ENCODE data around the gene CCNG1.
"Not testable (repeated sequence)": the region's sequence is repeated elsewhere in the genome, so short reads cannot be mapped to it uniquely, and the experiment has no call there.

CCNG1 gene, protein sequence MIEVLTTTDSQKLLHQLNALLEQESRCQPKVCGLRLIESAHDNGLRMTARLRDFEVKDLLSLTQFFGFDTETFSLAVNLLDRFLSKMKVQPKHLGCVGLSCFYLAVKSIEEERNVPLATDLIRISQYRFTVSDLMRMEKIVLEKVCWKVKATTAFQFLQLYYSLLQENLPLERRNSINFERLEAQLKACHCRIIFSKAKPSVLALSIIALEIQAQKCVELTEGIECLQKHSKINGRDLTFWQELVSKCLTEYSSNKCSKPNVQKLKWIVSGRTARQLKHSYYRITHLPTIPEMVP

DNA sequence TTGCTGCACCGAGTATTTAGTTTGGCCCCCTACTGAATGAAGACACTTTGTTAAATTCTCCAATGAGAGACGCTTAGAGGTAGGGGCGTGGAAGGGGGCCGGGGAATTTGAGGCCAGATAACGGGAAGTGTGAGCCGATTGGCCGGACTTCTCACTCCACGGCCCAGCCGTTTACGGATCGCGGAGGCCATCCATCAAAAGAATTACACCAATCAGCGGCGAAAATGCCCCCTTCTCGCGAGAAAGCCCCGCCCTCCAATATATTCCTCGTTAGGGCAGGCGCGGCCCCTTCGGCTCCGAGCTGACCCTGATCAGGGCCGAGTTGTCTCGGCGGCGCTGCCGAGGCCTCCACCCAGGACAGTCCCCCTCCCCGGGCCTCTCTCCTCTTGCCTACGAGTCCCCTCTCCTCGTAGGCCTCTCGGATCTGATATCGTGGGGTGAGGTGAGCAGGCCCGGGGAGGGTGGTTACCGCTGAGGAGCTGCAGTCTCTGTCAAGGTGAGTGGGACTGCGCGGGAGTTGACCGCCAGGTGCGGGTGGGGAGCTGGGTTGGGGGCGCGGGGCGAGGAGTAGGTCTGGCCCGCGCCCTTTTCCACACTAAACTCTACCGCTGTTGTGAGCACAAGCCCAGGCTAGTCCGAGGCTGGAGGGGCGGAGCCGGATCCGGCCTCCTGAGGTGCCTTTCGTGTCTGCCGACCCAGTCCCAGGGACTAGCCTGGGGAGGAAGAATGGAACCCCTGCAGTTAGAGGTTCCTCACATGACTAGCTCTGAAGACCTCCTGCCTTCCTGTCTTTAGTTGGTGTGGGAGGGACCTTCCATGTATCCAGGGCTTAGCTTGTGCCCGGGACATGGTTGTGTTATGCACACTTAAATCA is at the start of gene CCNG1:
TSS of gene CCNG1 (plus strand) at position 287 of the 874 bp plus-strand sequence. CDS start 1,662 bp downstream, outside the sequence.
- H3K9ac ChIP-seq (ENCODE audit: low read length) = peak within 1 kb of the TSS; percentile 98
- H3K36me3 ChIP-seq (ENCODE audit: control insufficient read depth, insufficient read depth, low read length, severe bottlenecking) = peaks cover 35% of the 10 kb centered on the region
- H3K4me3 ChIP-seq (ENCODE audit: low read length) = peak within 1 kb of the TSS; percentile 86
- no peaks in the 10 kb centered on the region for H3K27me3 ChIP-seq (replicated peaks; ENCODE audit: control insufficient read depth, insufficient read depth, low read length)
- H3K4me1 ChIP-seq (ENCODE audit: control insufficient read depth, insufficient read depth, low read length) = peaks cover 38% of the 10 kb centered on the region
- H3K9me3 ChIP-seq (ENCODE audit: control insufficient read depth, low read length) = no peaks in the 10 kb centered on the region
- peak; percentile 99 for DNase-seq (ENCODE audit: low read depth)

DNA sequence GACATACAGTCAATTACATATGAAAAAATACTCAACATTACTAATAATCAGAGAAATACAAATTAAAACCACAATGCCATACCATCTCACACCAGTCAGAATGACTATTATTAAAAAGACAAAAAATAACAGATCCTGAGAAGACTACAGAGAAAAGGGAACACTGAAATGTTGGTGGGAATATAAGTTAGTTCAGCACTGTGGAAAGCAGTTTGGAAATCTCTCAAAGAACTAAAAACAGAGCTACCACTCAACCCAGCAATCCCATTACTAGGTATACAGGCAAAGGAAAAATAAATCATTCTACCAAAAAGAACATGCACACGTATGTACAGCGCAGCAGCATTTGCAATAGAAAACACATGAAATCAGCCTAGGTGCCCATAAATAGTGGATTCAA is 41.6 kb upstream of the CCNG1 start:
- Histone ChIP-seq H3K4me3 (ENCODE audit: low read length) (no peak overlapping the region), H3K9me3 (ENCODE audit: control insufficient read depth, low read length) (no peaks in the 10 kb centered on the region), H3K4me1 (ENCODE audit: control insufficient read depth, insufficient read depth, low read length) (no peaks in the 10 kb centered on the region), H3K27me3 (replicated peaks; ENCODE audit: control insufficient read depth, insufficient read depth, low read length) (peaks cover 3% of the 10 kb centered on the region), H3K9ac (ENCODE audit: low read length) (no peak overlapping the region), H3K36me3 (ENCODE audit: control insufficient read depth, insufficient read depth, low read length, severe bottlenecking) (no peaks in the 10 kb centered on the region)
- no peak for DNase-seq (ENCODE audit: low read depth)

DNA sequence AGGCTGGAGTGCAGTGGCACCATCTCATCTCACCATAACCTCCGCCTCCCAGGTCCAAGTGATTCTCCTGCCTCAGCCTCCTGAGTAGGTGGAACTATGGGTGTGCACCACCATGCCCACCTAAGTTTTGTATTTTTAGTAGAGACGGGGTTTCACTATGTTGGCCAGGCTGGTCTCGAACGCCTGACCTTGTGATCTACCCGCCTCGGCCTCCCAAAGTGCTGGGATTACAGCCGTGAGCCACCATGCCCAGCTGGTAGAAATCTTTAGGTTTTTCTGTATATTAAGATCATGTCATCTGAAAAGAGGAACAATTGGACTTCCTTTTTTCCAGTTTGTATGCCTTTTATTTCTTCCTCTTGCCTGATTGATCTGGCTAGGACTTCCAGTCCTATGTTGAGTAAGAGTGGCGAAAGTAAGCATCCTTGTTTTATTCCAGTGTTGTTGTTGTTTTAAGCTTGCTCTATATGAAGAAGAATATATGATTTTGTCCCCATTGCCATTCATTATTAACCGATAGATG is 40.5 kb upstream of the CCNG1 start:
- H3K4me3 ChIP-seq (ENCODE audit: low read length); H3K9me3 ChIP-seq (ENCODE audit: control insufficient read depth, low read length); H3K4me1 ChIP-seq (ENCODE audit: control insufficient read depth, insufficient read depth, low read length); H3K36me3 ChIP-seq (ENCODE audit: control insufficient read depth, insufficient read depth, low read length, severe bottlenecking); DNase-seq (ENCODE audit: low read depth); H3K27me3 ChIP-seq (replicated peaks; ENCODE audit: control insufficient read depth, insufficient read depth, low read length); H3K9ac ChIP-seq (ENCODE audit: low read length): not testable (repeated sequence)

DNA sequence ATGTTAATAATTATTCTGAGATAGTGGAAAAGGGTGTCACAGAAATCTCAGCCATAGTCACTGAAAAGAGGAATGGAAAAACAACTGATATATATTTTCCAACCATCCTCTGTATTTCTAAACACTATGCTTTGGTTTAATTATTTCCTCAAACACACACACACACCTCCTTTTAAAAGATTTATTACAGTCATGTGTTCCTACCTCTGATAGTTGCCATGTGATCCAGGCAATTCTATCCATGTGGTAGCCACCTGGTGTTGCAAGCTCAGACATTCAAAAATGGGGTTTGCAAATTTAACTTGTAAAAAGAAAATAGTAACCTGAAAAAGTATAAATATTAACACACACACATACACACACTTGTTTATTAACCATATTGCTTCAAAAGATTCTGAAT is 40.0 kb upstream of the CCNG1 start:
- Histone ChIP-seq H3K4me3 (ENCODE audit: low read length) (no peak overlapping the region), H3K36me3 (ENCODE audit: control insufficient read depth, insufficient read depth, low read length, severe bottlenecking) (no peaks in the 10 kb centered on the region), H3K9ac (ENCODE audit: low read length) (no peak overlapping the region), H3K27me3 (replicated peaks; ENCODE audit: control insufficient read depth, insufficient read depth, low read length) (peaks cover 3% of the 10 kb centered on the region), H3K9me3 (ENCODE audit: control insufficient read depth, low read length) (no peaks in the 10 kb centered on the region), H3K4me1 (ENCODE audit: control insufficient read depth, insufficient read depth, low read length) (no peaks in the 10 kb centered on the region)
- DNase-seq (ENCODE audit: low read depth) = no peak

DNA sequence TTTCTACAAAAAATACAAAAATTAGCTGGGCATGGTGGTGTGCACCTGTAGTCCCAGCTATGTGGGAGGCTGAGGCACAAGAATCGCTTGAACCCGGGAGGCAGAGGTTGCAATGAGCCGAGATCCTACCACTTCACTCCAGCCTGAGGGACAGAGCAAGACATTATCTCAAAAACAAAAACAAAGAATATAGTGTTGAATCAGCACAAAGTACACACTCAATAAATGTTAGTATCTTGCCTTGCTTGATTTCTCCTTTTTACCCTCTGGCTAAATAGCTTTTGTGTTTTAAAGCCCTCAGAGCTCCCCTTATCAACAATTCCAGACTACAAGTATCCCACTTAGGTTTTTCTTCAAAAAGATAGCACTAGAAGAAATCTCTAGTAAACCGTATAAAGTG is 37.5 kb upstream of the CCNG1 start:
- H3K4me1 ChIP-seq (ENCODE audit: control insufficient read depth, insufficient read depth, low read length) = no peaks in the 10 kb centered on the region
- H3K36me3 ChIP-seq (ENCODE audit: control insufficient read depth, insufficient read depth, low read length, severe bottlenecking) = no peaks in the 10 kb centered on the region
- no peak overlapping the region for H3K4me3 ChIP-seq (ENCODE audit: low read length)
- no peak for DNase-seq (ENCODE audit: low read depth)
- H3K9me3 ChIP-seq (ENCODE audit: control insufficient read depth, low read length) = no peaks in the 10 kb centered on the region
- peaks cover 3% of the 10 kb centered on the region for H3K27me3 ChIP-seq (replicated peaks; ENCODE audit: control insufficient read depth, insufficient read depth, low read length)
- no peak overlapping the region for H3K9ac ChIP-seq (ENCODE audit: low read length)

DNA sequence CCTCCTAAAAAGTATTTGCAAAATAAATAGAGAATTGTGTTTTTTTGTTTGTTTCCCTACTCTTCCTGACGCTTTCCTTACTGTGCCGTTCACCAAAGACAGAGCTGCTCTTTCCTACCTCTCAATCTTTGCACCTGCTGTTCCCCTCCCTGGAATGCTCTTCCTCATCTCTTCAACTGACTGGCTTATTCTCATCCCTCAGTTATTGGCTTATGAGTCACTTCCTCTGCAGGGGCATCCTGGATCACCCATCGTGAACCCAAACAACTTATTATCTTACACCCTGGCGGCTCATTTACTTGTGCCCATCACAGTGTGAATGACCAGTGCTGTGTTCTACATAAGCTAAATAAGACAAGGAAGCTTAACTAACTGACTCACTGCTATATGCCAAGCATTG is 36.1 kb upstream of the CCNG1 start:
- Histone ChIP-seq H3K4me3 (ENCODE audit: low read length) (no peak overlapping the region), H3K36me3 (ENCODE audit: control insufficient read depth, insufficient read depth, low read length, severe bottlenecking) (no peaks in the 10 kb centered on the region), H3K9ac (ENCODE audit: low read length) (no peak overlapping the region), H3K27me3 (replicated peaks; ENCODE audit: control insufficient read depth, insufficient read depth, low read length) (peaks cover 3% of the 10 kb centered on the region), H3K4me1 (ENCODE audit: control insufficient read depth, insufficient read depth, low read length) (no peaks in the 10 kb centered on the region), H3K9me3 (ENCODE audit: control insufficient read depth, low read length) (no peaks in the 10 kb centered on the region)
- DNase-seq (ENCODE audit: low read depth) = no peak

DNA sequence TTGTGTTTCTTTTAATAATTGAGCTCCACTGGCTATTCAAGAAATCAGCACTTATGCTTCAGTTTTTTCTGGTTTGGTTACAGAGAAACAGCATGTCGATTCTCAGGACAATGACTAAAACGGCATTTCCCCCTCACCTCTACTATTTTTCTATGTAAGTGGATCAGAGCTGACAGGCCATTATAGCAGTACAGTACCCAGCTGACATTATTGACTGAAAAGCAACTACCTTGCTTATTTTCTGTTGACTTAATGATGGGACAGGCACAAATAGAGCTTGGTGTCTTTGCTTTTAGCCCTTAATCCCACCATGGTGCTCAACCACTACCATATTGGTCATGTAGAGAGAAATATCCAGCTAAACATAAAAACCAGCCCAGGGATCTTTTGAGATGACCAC is 35.4 kb upstream of the CCNG1 start:
- Histone ChIP-seq H3K36me3 (ENCODE audit: control insufficient read depth, insufficient read depth, low read length, severe bottlenecking) (no peaks in the 10 kb centered on the region), H3K4me1 (ENCODE audit: control insufficient read depth, insufficient read depth, low read length) (peaks cover 2% of the 10 kb centered on the region), H3K27me3 (replicated peaks; ENCODE audit: control insufficient read depth, insufficient read depth, low read length) (peaks cover 3% of the 10 kb centered on the region), H3K9me3 (ENCODE audit: control insufficient read depth, low read length) (no peaks in the 10 kb centered on the region), H3K9ac (ENCODE audit: low read length) (no peak overlapping the region), H3K4me3 (ENCODE audit: low read length) (no peak overlapping the region)
- DNase-seq (ENCODE audit: low read depth) = no peak

DNA sequence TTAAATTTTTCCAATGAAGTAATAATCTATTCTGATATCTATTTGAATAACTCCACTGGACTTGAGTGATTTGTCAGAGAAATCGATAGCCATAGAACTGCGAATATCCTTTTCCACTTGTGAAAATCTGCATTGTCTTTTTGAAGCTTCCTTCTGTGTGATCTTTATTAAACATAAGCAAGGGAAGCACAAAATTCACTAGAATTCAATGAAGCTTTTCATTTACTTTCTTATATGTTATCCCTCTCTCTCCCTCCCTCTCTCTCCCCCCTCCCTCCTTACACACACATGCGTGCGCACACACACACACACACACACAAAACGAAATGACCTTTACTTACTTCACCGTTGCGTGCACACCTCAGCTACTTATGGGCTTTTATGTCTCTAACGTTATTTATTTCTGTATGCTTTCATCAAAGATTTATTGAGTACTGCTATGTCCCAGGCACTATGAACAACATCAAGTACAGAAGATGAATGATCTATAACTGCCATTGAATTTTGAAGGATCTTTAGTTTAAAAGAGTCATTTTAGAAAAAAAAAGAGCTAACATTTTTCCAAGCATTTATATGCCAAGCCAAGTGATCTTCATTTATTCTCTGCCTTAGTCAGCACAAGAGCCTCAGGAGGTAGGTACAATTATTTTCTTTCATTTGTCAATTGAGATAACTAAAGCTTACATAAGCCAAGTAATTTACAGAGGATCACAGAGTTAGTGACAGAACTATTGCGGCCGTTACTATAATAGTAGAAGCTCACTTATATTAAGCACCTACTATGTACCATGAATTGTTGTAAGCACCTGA is 32.8 kb upstream of the CCNG1 start:
- no peaks in the 10 kb centered on the region for H3K9me3 ChIP-seq (ENCODE audit: control insufficient read depth, low read length)
- H3K4me1 ChIP-seq (ENCODE audit: control insufficient read depth, insufficient read depth, low read length) = peaks cover 15% of the 10 kb centered on the region
- H3K4me3 ChIP-seq (ENCODE audit: low read length) = no peak overlapping the region
- no peaks in the 10 kb centered on the region for H3K36me3 ChIP-seq (ENCODE audit: control insufficient read depth, insufficient read depth, low read length, severe bottlenecking)
- no peaks in the 10 kb centered on the region for H3K27me3 ChIP-seq (replicated peaks; ENCODE audit: control insufficient read depth, insufficient read depth, low read length)
- no peak for DNase-seq (ENCODE audit: low read depth)
- no peak overlapping the region for H3K9ac ChIP-seq (ENCODE audit: low read length)

DNA sequence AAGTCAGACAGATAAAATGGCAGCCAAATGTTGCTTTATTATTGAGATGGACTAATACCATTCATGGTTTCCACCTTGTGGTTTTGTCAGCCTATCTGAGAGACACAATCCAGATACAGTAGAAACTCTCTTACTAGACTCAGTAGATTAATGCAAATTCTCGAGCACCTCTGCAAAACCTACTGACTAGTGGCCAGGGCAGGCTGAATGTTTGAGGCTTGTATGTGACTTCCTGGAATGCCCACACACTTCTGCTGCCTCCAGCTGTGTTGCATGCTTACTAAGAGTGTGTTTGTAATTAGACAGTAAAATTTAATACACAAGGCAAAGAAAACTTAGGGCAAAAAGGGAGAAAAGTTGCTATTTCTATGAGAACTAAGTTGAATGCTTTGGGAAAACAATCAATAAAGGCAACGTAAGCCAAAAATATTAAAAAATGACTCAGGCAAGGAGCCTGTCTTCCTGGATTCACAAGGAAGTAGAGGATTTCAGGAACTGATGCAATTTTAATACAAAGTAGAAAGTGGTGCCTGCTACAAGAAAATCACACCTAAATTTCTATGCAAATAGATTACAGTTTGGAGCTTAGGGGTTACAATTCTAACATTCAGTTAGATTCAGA is 30.2 kb upstream of the CCNG1 start:
- Histone ChIP-seq H3K4me1 (ENCODE audit: control insufficient read depth, insufficient read depth, low read length) (peaks cover 15% of the 10 kb centered on the region), H3K36me3 (ENCODE audit: control insufficient read depth, insufficient read depth, low read length, severe bottlenecking) (no peaks in the 10 kb centered on the region), H3K9me3 (ENCODE audit: control insufficient read depth, low read length) (no peaks in the 10 kb centered on the region), H3K9ac (ENCODE audit: low read length) (no peak overlapping the region), H3K27me3 (replicated peaks; ENCODE audit: control insufficient read depth, insufficient read depth, low read length) (peaks cover 2% of the 10 kb centered on the region), H3K4me3 (ENCODE audit: low read length) (no peak overlapping the region)
- peak; percentile 29 for DNase-seq (ENCODE audit: low read depth)

DNA sequence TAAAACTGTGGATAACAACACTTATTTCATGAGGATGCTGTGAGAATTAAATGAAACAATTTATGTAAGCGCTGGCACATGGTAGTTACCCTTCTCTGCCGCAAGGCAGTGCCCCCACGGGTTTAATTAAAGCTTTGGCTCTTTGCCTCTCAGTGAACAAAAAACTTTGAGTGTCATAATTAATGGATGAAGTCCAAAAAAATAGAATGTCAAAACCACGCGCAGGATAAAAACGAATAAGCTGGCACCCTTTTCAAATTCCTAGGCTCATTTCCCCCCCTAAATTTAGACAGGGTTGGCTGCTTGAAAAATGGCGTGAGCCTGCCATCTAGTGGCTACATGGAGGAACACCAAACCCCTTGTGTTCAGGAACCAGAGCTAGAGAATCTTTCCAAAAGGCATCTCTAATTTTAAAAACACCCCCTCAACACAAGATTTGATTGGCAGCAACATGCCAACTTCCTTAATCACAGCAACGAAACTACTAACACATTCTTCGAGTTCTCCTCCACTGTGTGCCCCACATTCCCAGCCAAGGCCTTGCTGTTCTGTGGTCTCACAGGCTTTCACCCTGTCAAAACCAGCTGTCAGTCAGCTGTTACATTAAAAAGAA is 29.0 kb upstream of the CCNG1 start:
- peaks cover 15% of the 10 kb centered on the region for H3K4me1 ChIP-seq (ENCODE audit: control insufficient read depth, insufficient read depth, low read length)
- DNase-seq (ENCODE audit: low read depth) = peak; percentile 85
- H3K9ac ChIP-seq (ENCODE audit: low read length) = peak overlapping the region; percentile 37
- peaks cover 13% of the 10 kb centered on the region for H3K27me3 ChIP-seq (replicated peaks; ENCODE audit: control insufficient read depth, insufficient read depth, low read length)
- H3K36me3 ChIP-seq (ENCODE audit: control insufficient read depth, insufficient read depth, low read length, severe bottlenecking) = no peaks in the 10 kb centered on the region
- H3K9me3 ChIP-seq (ENCODE audit: control insufficient read depth, low read length) = no peaks in the 10 kb centered on the region
- peak overlapping the region; percentile 64 for H3K4me3 ChIP-seq (ENCODE audit: low read length)
